K562 (cell line): Measurements from ENCODE around the gene TGM5. TPM values are rescaled to one million over a fixed set of nuclear protein-coding genes. Genes with fewer than 3 reads are reported as not detected.
A peak's percentile ranks its signal among the peaks of the same experiment; 100 is the strongest.

ENCODE experiments used
- ARID1B ChIP-seq: fragments of 450-650 bp; IDR thresholded peaks from 2 replicates; pipeline ENCODE4 v1.6.1; 2016; ENCODE audit warnings: antibody characterized with exemption, mild to moderate bottlenecking, inconsistent platforms
- DPF2 ChIP-seq: fragments of 450-650 bp; IDR thresholded peaks from 2 replicates; pipeline ENCODE4 v1.6.1; 2016
- EHMT2 ChIP-seq: fragments of 450-650 bp; IDR thresholded peaks from 2 replicates; pipeline ENCODE4 v1.6.1; 2018; ENCODE audit warnings: antibody characterized with exemption
- EP400 ChIP-seq: fragments of 450-650 bp; IDR thresholded peaks from 2 replicates; pipeline ENCODE4 v1.6.1; 2017; ENCODE audit warnings: antibody characterized with exemption, mild to moderate bottlenecking, moderate library complexity
- ETV5 ChIP-seq: sonication (generic); formaldehyde crosslinking; IDR thresholded peaks from 2 replicates; pipeline ENCODE4 v1.4.0; 2020; ENCODE audit warnings: low read depth, mild to moderate bottlenecking, missing genetic modification reagents
- EZH2 ChIP-seq: IDR thresholded peaks from 2 replicates; pipeline ENCODE4 v1.6.1; 2012; ENCODE audit warnings: low read depth, mild to moderate bottlenecking, inconsistent platforms, low read length, borderline replicate concordance
- GATAD2A ChIP-seq: fragments of 450-650 bp; IDR thresholded peaks from 2 replicates; pipeline ENCODE4 v1.6.1; 2017
- HDAC8 ChIP-seq: fragments of 450-650 bp; IDR thresholded peaks from 2 replicates; pipeline ENCODE4 v1.6.1; 2016; ENCODE audit warnings: mild to moderate bottlenecking, missing genetic modification characterization, moderate library complexity, missing compliant biosample characterization
- ILK ChIP-seq: fragments of 450-650 bp; IDR thresholded peaks from 2 replicates; pipeline ENCODE4 v1.6.1; 2016; ENCODE audit warnings: missing genetic modification characterization, low read depth, mild to moderate bottlenecking, missing compliant biosample characterization, moderate library complexity, borderline replicate concordance
- MECOM ChIP-seq: fragments of 250-450 bp; sonication (Bioruptor Pico); IDR thresholded peaks from 2 replicates; pipeline ENCODE4 v1.8.0; 2022; ENCODE audit warnings: inconsistent platforms
- NCOA2 ChIP-seq, 2 experiments: fragments of 450-650 bp; IDR thresholded peaks; 2 replicates each; pipeline ENCODE4 v1.6.1; 2018; ENCODE audit warnings: mild to moderate bottlenecking in 2 of 2, moderate library complexity in 1 of 2; ENCODE audit not compliant: partially characterized antibody in 2 of 2
- NFE2L1 ChIP-seq: fragments of 450-650 bp; IDR thresholded peaks from 2 replicates; pipeline ENCODE4 v1.6.1; 2016; ENCODE audit warnings: missing genetic modification characterization, low read depth, mild to moderate bottlenecking, missing compliant biosample characterization, moderate library complexity, borderline replicate concordance
- NR2C2 ChIP-seq, 2 experiments: fragments of 200-800 bp in 1 of 2; sonication (Bioruptor generic) in 1 of 2; sonication (generic) in 1 of 2; formaldehyde crosslinking in 1 of 2; IDR thresholded peaks; 2 replicates each; pipeline versions ENCODE4 v1.6.1 to v1.8.0; 2016 to 2022; ENCODE audit warnings: mild to moderate bottlenecking in 1 of 2, missing compliant biosample characterization in 1 of 2, missing genetic modification characterization in 1 of 2, missing genetic modification reagents in 1 of 2
- SPI1 ChIP-seq: IDR thresholded peaks from 2 replicates; pipeline ENCODE4 v1.6.1; 2011; ENCODE audit warnings: low read depth, low read length, control low read depth, borderline replicate concordance
- TAL1 ChIP-seq: fragments of 450-650 bp; IDR thresholded peaks from 2 replicates; pipeline ENCODE4 v1.6.1; 2016; ENCODE audit warnings: mild to moderate bottlenecking
- ZFP36 ChIP-seq: fragments of 150-350 bp; IDR thresholded peaks from 2 replicates; pipeline ENCODE4 v1.6.1; 2018; ENCODE audit warnings: low read length, low read depth; ENCODE audit not compliant: partially characterized antibody
- ZNF12 ChIP-seq: sonication (generic); formaldehyde crosslinking; IDR thresholded peaks from 2 replicates; pipeline ENCODE4 v1.4.0; 2020; ENCODE audit warnings: mild to moderate bottlenecking, missing genetic modification reagents
- ZNF274 ChIP-seq: IDR thresholded peaks from 2 replicates; pipeline ENCODE4 v1.6.1; 2011; ENCODE audit warnings: low read depth, mild to moderate bottlenecking, low read length, moderate library complexity, borderline replicate concordance
- ZNF282 ChIP-seq: sonication (generic); formaldehyde crosslinking; IDR thresholded peaks from 2 replicates; pipeline ENCODE4 v1.8.1; 2023; ENCODE audit warnings: missing genetic modification reagents
- ZNF41 ChIP-seq: fragments of 250-450 bp; sonication (Bioruptor Pico); conservative IDR thresholded peaks from 2 replicates; pipeline ENCODE4 v1.4.0; 2020; ENCODE audit warnings: mild to moderate bottlenecking
- ZNF551 ChIP-seq: fragments of 250-450 bp; sonication (Bioruptor Pico); IDR thresholded peaks from 2 replicates; pipeline ENCODE4 v1.5.0; 2021; ENCODE audit warnings: mild to moderate bottlenecking, moderate library complexity
- polyA plus RNA-seq, 8 experiments: library from polyadenylated mRNA; depleted of rRNA in 4 of 8; stranded (reverse) in 5 of 8; unstranded in 3 of 8; fragments of >200 nt; fragmentation: Nextera tagmentation in 2 of 8; fragmentation: Illumina TruSeq in 1 of 8; extraction: Ambion mirVana in 2 of 8; extraction: Trizol in 1 of 8; gene quantifications; 2 replicates each; pipeline versions ENCODE4 v1.2.1 to v1.2.3, GENCODE V29; 2011 to 2014; ENCODE audit warnings: inconsistent platforms in 1 of 8, missing spikeins in 1 of 8
- total RNA-seq, 7 experiments: library from RNA; depleted of rRNA in 6 of 7; stranded (reverse); fragments of >200 nt in 6 of 7; fragmentation: Illumina TruSeq in 2 of 7; extraction: Trizol in 2 of 7; gene quantifications; 2 replicates each; pipeline versions ENCODE4 v1.2.1 to v1.2.3, GENCODE V29; 2011 to 2021; ENCODE audit warnings: low replicate concordance in 1 of 7
- TF ChIP-seq, protein P1 (sequence below): fragments of 250-450 bp; sonication (Bioruptor Pico); IDR thresholded peaks from 2 replicates; pipeline ENCODE4 v1.5.0; 2021; ENCODE audit warnings: mild to moderate bottlenecking, moderate library complexity
- TF ChIP-seq, protein P2 (sequence below): fragments of 450-650 bp; formaldehyde crosslinking; IDR thresholded peaks from 2 replicates; pipeline ENCODE4 v1.4.0; 2020; ENCODE audit warnings: mild to moderate bottlenecking, moderate library complexity
- TF ChIP-seq, protein P3 (sequence below), 2 experiments: fragments of 450-650 bp in 1 of 2; sonication (generic) in 1 of 2; formaldehyde crosslinking in 1 of 2; IDR thresholded peaks in 1 of 2; conservative IDR thresholded peaks in 1 of 2; 2 replicates each; pipeline versions ENCODE4 v1.6.1 to v1.8.1; 2016 to 2023; ENCODE audit warnings: mild to moderate bottlenecking in 2 of 2, moderate library complexity in 2 of 2, inconsistent platforms in 1 of 2, missing genetic modification reagents in 1 of 2

Gene TGM5
- total and polyA plus RNA-seq, 9 of the 15 experiments (the other 6 are each of a cell fraction or from before 2014, with no cell fraction given): 0.03 to 0.10 (median 0.07) TPM; not detected in 6

DNA sequence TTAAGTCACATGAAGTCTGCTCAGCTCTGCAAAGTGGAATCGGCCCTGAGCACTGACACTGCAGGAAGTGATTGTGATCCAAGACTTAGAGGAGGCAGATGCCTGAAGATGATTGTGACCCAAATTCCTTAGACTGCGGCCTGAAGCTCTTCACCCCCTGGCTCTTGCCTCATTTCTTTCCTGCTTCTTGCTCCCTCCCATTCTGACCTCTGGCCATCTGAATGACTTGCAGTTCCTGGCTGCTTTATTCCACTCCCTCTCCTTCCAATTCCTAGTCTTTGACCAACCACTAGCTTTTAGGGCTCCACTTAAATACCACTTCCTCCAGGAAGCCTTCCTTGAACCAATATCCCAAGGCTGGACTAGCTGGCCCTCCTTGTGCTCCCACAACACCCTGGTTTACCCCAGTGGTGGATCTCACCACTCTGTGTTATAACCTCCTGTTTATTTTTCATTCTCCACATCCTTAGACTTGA, 36.0 kb downstream of the TGM5 start (continued):
- TF ChIP-seq, protein P1, sequence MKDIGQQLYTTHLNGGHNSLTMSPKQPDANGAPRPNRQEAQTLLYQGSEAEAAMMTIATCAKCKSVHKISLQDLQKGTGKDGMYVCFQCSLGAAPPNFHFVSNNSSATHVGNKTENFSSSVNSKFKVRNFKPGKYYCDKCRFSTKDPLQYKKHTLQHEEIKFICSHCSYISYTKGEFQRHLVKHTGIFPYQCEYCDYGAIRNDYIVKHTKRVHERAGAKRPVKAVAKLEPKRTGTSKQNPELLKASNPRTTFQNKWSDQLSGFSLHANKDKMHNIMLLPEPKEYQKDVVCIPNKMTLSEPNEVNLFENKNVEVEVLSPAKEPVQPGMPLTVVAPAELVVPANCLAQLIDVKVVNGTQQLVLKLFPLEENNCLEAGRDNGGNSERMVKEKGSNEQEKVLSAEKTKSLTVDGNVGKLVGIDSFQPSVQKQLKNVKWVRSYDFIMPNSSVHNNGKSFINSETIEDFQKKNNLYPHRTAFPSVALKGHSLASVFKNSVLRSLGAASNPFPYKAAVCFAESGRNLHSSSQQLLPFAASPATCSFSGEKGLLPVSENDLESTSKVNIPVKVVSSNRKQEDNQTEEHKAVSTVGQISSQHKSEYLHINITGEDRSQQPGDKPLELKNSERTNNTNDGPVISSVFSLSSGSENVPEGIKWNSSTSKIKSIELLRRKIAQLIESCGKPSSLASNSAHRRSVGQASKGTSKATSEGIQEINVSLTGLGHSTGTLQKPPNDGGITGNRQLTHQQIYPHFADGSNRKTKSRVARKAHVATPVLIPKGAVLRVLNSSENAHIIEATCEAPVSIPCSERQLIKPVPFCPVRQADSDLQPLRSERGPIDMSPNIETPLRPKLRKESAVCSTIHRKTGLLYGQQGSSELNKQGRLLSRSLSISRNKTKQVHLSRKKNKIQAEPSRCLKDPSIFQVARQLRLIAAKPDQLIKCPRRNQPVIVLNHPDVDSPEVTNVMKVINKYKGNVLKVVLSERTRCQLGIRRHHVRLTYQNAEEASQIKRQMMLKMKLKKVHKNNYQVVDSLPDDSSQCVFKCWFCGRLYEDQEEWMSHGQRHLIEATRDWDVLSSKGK (CRISPR knock-in tag): no peak
- TF ChIP-seq ZNF41 (CRISPR knock-in tag): no peak
- no peak for TF ChIP-seq ZNF282 (CRISPR knock-in tag)
- no peak; the same call in 1 of the 2 replicates for TF ChIP-seq GATAD2A
- peak; percentile 42; the same call in 1 of the 2 replicates for TF ChIP-seq EP400
- peak; percentile 84 for TF ChIP-seq NFE2L1 (tag)
- no peak for TF ChIP-seq HDAC8 (tag)
- no peak for TF ChIP-seq ZNF12 (CRISPR knock-in tag)
- no peak for TF ChIP-seq ZNF551 (CRISPR knock-in tag)
- TF ChIP-seq, protein P2, sequence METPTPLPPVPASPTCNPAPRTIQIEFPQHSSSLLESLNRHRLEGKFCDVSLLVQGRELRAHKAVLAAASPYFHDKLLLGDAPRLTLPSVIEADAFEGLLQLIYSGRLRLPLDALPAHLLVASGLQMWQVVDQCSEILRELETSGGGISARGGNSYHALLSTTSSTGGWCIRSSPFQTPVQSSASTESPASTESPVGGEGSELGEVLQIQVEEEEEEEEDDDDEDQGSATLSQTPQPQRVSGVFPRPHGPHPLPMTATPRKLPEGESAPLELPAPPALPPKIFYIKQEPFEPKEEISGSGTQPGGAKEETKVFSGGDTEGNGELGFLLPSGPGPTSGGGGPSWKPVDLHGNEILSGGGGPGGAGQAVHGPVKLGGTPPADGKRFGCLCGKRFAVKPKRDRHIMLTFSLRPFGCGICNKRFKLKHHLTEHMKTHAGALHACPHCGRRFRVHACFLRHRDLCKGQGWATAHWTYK (CRISPR knock-in tag): no peak
- TF ChIP-seq DPF2: peak; percentile 90
- TF ChIP-seq EHMT2: peak; percentile 48; the same call in 1 of the 2 replicates
- TF ChIP-seq TAL1: peak; percentile 80
- TF ChIP-seq ZNF274: no peak
- TF ChIP-seq ETV5 (CRISPR knock-in tag): peak; percentile 60; the same call in 1 of the 2 replicates
- no peak for TF ChIP-seq NR2C2 (CRISPR knock-in tag; IDR thresholded peaks at IDR 0.05)
- TF ChIP-seq NR2C2 (tag; IDR thresholded peaks at IDR 0.05): peak; percentile 72
- TF ChIP-seq MECOM: 0 out of 2 replicates have a peak, but pooled peaks have one; percentile 11
- TF ChIP-seq NCOA2 (IDR thresholded peaks at IDR 0.05; ENCODE audit: partially characterized antibody in 2 of 2): no peak
- TF ChIP-seq EZH2: no peak
- no peak; the same call in 1 of the 2 replicates for TF ChIP-seq SPI1
- no peak for TF ChIP-seq ILK (tag)
- TF ChIP-seq, protein P3, sequence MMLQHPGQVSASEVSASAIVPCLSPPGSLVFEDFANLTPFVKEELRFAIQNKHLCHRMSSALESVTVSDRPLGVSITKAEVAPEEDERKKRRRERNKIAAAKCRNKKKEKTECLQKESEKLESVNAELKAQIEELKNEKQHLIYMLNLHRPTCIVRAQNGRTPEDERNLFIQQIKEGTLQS (IDR thresholded peaks at IDR 0.05): peak; percentile 74
- TF ChIP-seq, protein P3 (CRISPR knock-in tag; conservative IDR thresholded peaks at IDR 0.05): no peak
- peak; percentile 99 for TF ChIP-seq ZFP36
- TF ChIP-seq ARID1B: peak; percentile 91
